ENCODE data around the gene GALNT10.
A peak's percentile ranks its signal among the peaks of the same experiment; 100 is the strongest.

The GALNT10 gene

GRCh38 chr5:154375329-154376008 lies 184.9 kb downstream of the GALNT10 start:
- DNase-seq, result no peak
- in situ Hi-C loops (cut with HindIII; ENCODE audit: low pct_ligation_motif_present, low pct_unique_long_range_greater_than_20kb, low sequenced_read_pairs), result no loop called here

DNA sequence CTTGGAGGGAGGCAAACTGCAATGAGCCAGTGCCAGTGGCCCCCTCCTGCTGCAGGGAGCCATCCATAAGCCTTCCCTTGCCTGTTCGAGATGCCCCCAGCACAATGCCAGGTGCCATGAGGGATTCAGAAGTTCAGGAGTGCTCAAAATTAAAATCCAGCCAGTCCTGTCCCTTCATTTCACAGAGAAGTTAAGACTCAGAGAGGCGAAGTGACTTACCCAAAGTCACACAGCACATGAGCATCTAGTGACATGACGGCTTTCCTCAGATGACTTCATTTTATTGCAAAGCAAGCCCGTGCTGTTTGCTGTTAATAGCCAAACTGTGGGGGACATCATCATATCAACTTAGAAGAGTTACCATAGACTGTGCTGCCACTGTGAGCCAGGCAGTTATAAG lies 185.9 kb downstream of the GALNT10 start:
- in situ Hi-C loops (cut with HindIII; ENCODE audit: low pct_ligation_motif_present, low pct_unique_long_range_greater_than_20kb, low sequenced_read_pairs), result no loop called here
- DNase-seq, result no peak

DNA sequence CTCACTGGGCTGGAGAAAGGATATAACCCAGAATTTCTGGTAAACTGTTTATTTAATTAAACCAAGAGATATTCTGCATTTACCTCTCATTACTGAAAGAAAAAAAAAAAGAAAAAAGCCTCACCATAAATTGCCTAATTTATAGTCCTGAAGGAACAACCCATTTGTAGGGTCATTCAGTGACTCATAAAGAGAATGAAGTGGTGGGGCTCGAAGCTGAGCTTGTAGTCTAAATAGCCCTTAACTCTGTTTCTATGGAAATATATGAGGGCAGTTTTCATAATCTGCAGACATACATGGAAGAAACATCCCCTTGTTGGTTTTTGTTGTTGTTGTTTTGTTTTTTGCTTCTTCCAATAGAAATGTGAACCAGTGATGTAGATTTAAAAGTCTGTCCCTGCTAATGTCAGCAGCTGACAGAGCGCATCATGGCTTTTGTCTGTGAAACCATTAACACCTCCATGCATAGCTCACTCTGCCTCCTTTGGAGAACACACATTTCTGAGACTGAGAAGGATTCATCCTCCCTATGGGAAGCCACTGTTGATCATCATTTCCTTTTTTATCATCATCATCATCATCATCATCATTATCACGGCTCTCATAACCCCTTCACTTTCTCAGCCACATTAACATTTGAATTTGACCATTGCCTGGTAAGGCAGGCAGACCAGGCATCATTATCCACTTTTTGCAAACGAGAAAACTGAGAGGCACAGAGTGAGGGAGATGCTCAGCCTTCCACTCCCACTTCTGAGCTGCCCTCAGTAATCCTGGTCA lies 187.4 kb downstream of the GALNT10 start:
- in situ Hi-C loops (cut with HindIII; ENCODE audit: low pct_ligation_motif_present, low pct_unique_long_range_greater_than_20kb, low sequenced_read_pairs), result no loop called here
- no peak for DNase-seq

DNA sequence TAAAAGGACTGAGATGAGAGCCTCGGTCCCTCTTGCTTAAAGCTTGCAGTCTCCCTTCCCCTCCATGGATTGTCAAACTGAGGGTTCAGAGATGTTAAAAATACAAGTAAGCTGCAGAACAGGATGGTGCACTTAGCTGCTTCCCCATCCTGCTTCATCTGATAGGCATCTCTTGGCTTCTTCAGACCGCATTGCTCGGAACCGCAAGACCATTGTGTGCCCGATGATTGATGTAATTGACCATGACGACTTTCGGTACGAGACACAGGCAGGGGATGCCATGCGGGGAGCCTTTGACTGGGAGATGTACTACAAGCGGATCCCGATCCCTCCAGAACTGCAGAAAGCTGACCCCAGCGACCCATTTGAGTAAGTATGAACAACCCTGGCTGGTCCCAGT lies 189.7 kb downstream of the GALNT10 start:
- DNase-seq, result no peak
- in situ Hi-C loops (cut with HindIII; ENCODE audit: low pct_ligation_motif_present, low pct_unique_long_range_greater_than_20kb, low sequenced_read_pairs), result no loop called here

- peak; percentile 62 for DNase-seq
- in situ Hi-C loops (cut with HindIII; ENCODE audit: low pct_ligation_motif_present, low pct_unique_long_range_greater_than_20kb, low sequenced_read_pairs), result no loop called here
Observed at GRCh38 chr5:154384480-154385235, 194.1 kb downstream of the GALNT10 start.

DNA sequence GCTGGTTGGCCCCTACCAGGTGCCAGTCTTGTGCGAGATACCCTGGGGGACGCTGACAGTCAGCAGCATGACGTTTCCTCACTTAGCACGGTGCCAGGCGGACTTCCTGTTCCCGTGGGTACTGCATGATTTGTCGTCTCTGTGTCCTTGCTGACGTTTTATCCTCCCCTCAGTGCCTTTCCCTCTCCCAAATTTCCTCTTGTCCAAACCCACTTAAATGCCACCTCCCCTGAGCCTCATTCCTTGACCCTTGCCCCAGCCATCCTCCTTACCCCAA lies 194.6 kb downstream of the GALNT10 start:
- in situ Hi-C loops (cut with HindIII; ENCODE audit: low pct_ligation_motif_present, low pct_unique_long_range_greater_than_20kb, low sequenced_read_pairs), result no loop called here
- no peak for DNase-seq

GRCh38 chr5:154386952-154387629 lies 196.6 kb downstream of the GALNT10 start:
- in situ Hi-C loops (cut with HindIII; ENCODE audit: low pct_ligation_motif_present, low pct_unique_long_range_greater_than_20kb, low sequenced_read_pairs), result no loop called here
- DNase-seq, result no peak

- DNase-seq, result no peak
- in situ Hi-C loops (cut with HindIII; ENCODE audit: low pct_ligation_motif_present, low pct_unique_long_range_greater_than_20kb, low sequenced_read_pairs), result no loop called here
Observed at GRCh38 chr5:154388842-154389241, 198.3 kb downstream of the GALNT10 start.

- in situ Hi-C loops (cut with HindIII; ENCODE audit: low pct_ligation_motif_present, low pct_unique_long_range_greater_than_20kb, low sequenced_read_pairs), result no loop called here
- DNase-seq, result peak; percentile 60
Observed at GRCh38 chr5:154390096-154390495, 199.6 kb downstream of the GALNT10 start.

- in situ Hi-C loops (cut with HindIII; ENCODE audit: low pct_ligation_motif_present, low pct_unique_long_range_greater_than_20kb, low sequenced_read_pairs), result no loop called here
- no peak for DNase-seq
Observed at GRCh38 chr5:154390746-154391359, 200.3 kb downstream of the GALNT10 start.

- DNase-seq, result no peak
- in situ Hi-C loops (cut with HindIII; ENCODE audit: low pct_ligation_motif_present, low pct_unique_long_range_greater_than_20kb, low sequenced_read_pairs), result no loop called here
Observed at GRCh38 chr5:154391788-154392187, 201.3 kb downstream of the GALNT10 start.

- in situ Hi-C loops (cut with HindIII; ENCODE audit: low pct_ligation_motif_present, low pct_unique_long_range_greater_than_20kb, low sequenced_read_pairs), result no loop called here
- no peak for DNase-seq
Observed at GRCh38 chr5:154393850-154394249, 203.3 kb downstream of the GALNT10 start.

GRCh38 chr5:154394307-154394706 lies 203.8 kb downstream of the GALNT10 start:
- in situ Hi-C loops (cut with HindIII; ENCODE audit: low pct_ligation_motif_present, low pct_unique_long_range_greater_than_20kb, low sequenced_read_pairs), result no loop called here
- DNase-seq, result no peak

DNA sequence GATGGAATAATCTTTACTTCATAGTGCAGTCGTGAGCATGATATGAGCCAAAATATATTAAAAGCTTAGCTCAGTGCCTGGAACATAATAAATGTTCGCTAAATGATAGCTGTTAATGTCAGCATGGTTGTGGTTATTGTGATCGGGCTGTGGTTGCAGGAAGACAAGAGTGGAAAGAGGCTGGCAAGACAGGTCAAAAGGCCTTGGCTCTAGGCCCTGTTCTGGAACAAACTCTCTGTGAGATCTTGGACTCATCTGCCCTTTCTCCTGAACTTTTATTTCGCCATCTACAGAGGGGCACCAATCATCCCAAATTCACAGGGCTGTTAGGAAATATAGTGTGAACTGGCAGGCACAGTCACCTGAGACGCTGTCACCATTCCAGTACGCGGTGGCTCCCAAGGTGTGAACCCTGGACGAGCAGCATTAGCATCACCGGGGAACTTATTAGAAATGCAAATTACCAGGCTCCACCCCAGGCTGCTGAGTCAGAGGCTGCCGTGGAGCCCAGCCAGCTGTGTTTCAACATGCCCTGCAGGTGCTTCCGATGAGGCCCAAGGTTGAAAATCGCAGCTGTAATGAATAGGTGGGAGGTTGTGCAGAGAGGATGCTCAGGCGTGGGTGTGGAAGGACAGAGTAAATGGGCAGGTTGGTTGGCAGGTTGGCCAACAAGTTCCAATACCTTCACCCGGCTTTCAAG lies 205.0 kb downstream of the GALNT10 start:
- no peak for DNase-seq
- in situ Hi-C loops (cut with HindIII; ENCODE audit: low pct_ligation_motif_present, low pct_unique_long_range_greater_than_20kb, low sequenced_read_pairs), result no loop called here

DNA sequence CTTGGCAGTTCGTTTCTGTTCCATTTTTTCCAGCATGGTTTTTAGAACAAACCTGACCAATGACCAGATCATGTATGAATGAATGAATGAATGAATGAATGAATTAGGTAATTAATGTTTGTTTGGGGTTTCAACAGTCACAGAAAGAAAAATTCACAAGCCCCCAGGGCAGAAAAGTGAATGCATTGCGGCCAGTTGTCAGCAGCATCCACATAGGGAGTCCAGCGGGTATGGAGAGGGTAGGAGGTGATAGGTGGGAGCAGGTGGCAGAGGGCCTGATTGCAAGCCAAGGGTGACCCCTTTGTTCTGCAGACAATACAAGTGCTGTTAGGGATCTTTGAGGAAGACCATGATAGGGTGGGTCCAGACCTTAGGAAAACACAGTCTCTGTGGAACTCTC lies 205.6 kb downstream of the GALNT10 start:
- no peak for DNase-seq
- in situ Hi-C loops (cut with HindIII; ENCODE audit: low pct_ligation_motif_present, low pct_unique_long_range_greater_than_20kb, low sequenced_read_pairs), result no loop called here

- in situ Hi-C loops (cut with HindIII; ENCODE audit: low pct_ligation_motif_present, low pct_unique_long_range_greater_than_20kb, low sequenced_read_pairs), result no loop called here
- DNase-seq, result no peak
Observed at GRCh38 chr5:154397652-154398406, 207.3 kb downstream of the GALNT10 start.

DNA sequence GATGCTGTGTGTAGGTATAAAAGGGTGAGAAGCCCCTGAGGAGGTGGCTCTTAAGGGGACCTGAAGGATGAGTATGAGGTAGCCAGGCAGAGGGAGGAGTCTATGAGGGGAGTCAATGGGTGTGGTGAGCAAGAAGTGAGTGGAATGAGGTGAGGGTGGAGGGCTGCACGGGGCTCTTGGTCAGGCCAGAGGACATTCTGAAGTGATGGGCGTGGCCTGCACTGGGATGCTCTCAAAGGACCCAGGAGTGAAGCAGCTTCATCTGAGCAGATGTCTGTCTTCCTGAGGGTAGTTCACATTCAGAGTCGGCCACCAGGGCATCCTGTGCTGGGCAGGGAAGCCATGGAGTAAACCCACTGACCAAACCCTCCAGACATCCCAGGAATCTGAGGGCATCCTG lies 210.1 kb downstream of the GALNT10 start:
- in situ Hi-C loops (cut with HindIII; ENCODE audit: low pct_ligation_motif_present, low pct_unique_long_range_greater_than_20kb, low sequenced_read_pairs), result no loop called here
- DNase-seq, result no peak

DNA sequence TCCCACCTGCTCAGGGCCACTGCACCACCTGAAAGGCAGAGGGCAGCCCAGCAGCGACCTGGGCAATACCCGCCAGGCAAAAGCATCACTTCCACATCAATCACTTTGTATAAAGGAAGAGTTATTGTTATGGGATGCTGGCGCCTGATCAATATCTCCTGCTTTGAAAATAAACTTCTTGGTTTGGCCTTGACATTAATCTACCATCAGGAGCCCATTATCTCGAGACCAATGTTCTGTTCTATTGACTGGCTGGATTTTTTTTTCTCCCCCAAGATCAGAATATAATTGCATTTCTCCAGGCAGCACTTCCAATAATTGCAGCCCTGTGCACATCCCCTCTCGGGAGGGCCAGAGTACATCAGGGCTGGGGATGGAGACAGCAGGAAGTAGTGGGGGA lies 210.8 kb downstream of the GALNT10 start:
- in situ Hi-C loops (cut with HindIII; ENCODE audit: low pct_ligation_motif_present, low pct_unique_long_range_greater_than_20kb, low sequenced_read_pairs), result no loop called here
- DNase-seq, result no peak
